K562 (cell line): ENCODE data around the gene ZCCHC17. TPM values are rescaled to one million over a fixed set of nuclear protein-coding genes. Genes with fewer than 3 reads are reported as not detected.

Experiments used
- ATAC-seq: fragments of 200-7000 bp; cut with Tn5 transposase; 3 replicates; pipeline ENCODE4 v1.9.1; 2020; ENCODE audit warnings: moderate library complexity
- BruUV-seq: library from RNA; stranded (reverse); fragments of 400-500 nt; replicated peaks from 2 replicates; lab custom pipeline; 2021; lab: Mats Ljungman, UMichigan
- CTCF ChIA-PET: fragments of 300-600 bp; formaldehyde crosslinking; extraction: SDS; loops from one replicate; lab custom pipeline; 2021; ENCODE audit warnings: low intra/inter-chr PET ratio; lab: Yijun Ruan, JAX
- POLR2A ChIA-PET: fragments of 300-600, 350-650 bp; sonication (Branson Sonifier 250); formaldehyde crosslinking; extraction: SDS; loops from one replicate; lab custom pipeline; 2021; ENCODE audit warnings: antibody characterized with exemption, inconsistent platforms; lab: Yijun Ruan, JAX
- DNase-seq, 4 experiments: peaks; one replicate each; pipeline versions ENCODE4 v3.0.0 to v3.0.0-alpha.2; 2011 to 2018; ENCODE audit warnings: low spot score in 3 of 4, mixed read lengths in 3 of 4; ENCODE audit errors: extremely low read depth in 1 of 4
- FAIRE-seq: peaks from 2 replicates; lab custom pipeline; 2011; peaks lifted over from hg19 to GRCh38; lab: Jason Lieb, UNC
- H2AFZ ChIP-seq: 2 replicates; pipeline ENCODE4 v1.6.0; 2011; ENCODE audit warnings: low read depth, low read length, control low read depth, inconsistent platforms
- H3K27ac ChIP-seq: fragments of 200-600 bp; 3 replicates; pipeline ENCODE4 v1.8.0; 2011; ENCODE audit warnings: low read depth, mild to moderate bottlenecking, control low read depth, inconsistent platforms, low read length, moderate library complexity, mixed read lengths; ENCODE audit errors: extremely low read depth
- H3K27me3 ChIP-seq, 2 experiments: fragments of 300-600 bp in 1 of 2; 2 replicates in 1 of 2; 3 replicates in 1 of 2; pipeline versions ENCODE4 v1.6.0 to v1.8.0; 2011; ENCODE audit warnings: inconsistent platforms in 2 of 2, low read length in 2 of 2, mild to moderate bottlenecking in 1 of 2, mixed read lengths in 1 of 2, moderate library complexity in 1 of 2; ENCODE audit not compliant: control insufficient read depth in 2 of 2, insufficient read depth in 2 of 2
- H3K36me3 ChIP-seq: fragments of 300-600 bp; 3 replicates; pipeline ENCODE4 v1.8.0; 2011; ENCODE audit warnings: mild to moderate bottlenecking, low read length, inconsistent platforms; ENCODE audit not compliant: control insufficient read depth, insufficient read depth
- H3K4me1 ChIP-seq, 2 experiments: fragments of 200-600 bp in 1 of 2; replicated peaks in 1 of 2; 2 replicates in 1 of 2; 3 replicates in 1 of 2; pipeline versions ENCODE4 v1.5.1 to v1.8.0; 2011; ENCODE audit warnings: inconsistent platforms in 2 of 2, low read length in 2 of 2, mild to moderate bottlenecking in 1 of 2, mixed read lengths in 1 of 2, moderate library complexity in 1 of 2; ENCODE audit not compliant: control insufficient read depth in 2 of 2, insufficient read depth in 2 of 2
- H3K4me2 ChIP-seq: 2 replicates; pipeline ENCODE4 v1.6.1; 2011; ENCODE audit warnings: low read length, control low read depth, inconsistent platforms, mixed read lengths; ENCODE audit not compliant: insufficient read depth
- H3K4me3 ChIP-seq: fragments of 200-600 bp; sonication (generic), shearing (Covaris generic); 2 replicates; pipeline ENCODE4 v1.5.1; 2016; ENCODE audit warnings: control low read depth, inconsistent platforms
- H3K79me2 ChIP-seq: fragments of 200-600 bp; 3 replicates; pipeline ENCODE4 v1.8.0; 2011; ENCODE audit warnings: low read length, inconsistent platforms; ENCODE audit not compliant: control insufficient read depth, insufficient read depth
- H3K9ac ChIP-seq, 2 experiments: 2 replicates each; pipeline versions ENCODE4 v1.6.0 to v1.6.1; 2011; ENCODE audit warnings: low read depth in 2 of 2, low read length in 2 of 2, control low read depth in 1 of 2, inconsistent platforms in 1 of 2, mild to moderate bottlenecking in 1 of 2, mixed read lengths in 1 of 2; ENCODE audit not compliant: insufficient read depth in 1 of 2
- H3K9me1 ChIP-seq: one replicate; pipeline ENCODE4 v1.6.0; 2011; ENCODE audit warnings: inconsistent platforms, mild to moderate bottlenecking, low read length, moderate library complexity; ENCODE audit not compliant: control insufficient read depth, insufficient read depth
- H3K9me3 ChIP-seq: replicated peaks from 2 replicates; pipeline ENCODE4 v1.5.1; 2011; ENCODE audit warnings: low read depth, low read length, inconsistent platforms; ENCODE audit not compliant: control insufficient read depth, insufficient read depth
- H4K20me1 ChIP-seq: replicated peaks from 2 replicates; pipeline ENCODE4 v1.6.1; 2011; ENCODE audit warnings: low read length, inconsistent platforms, mixed read lengths; ENCODE audit not compliant: control insufficient read depth, insufficient read depth
- CSDE1 ChIP-seq, 2 experiments: fragments of 450-650 bp; IDR thresholded peaks; 2 replicates each; pipeline ENCODE4 v1.6.1; 2016; ENCODE audit warnings: mild to moderate bottlenecking in 1 of 2
- GABPA ChIP-seq: fragments of 200-800 bp; sonication (Bioruptor generic); conservative IDR thresholded peaks from 2 replicates; pipeline ENCODE4 v1.6.1; 2016; ENCODE audit warnings: low read depth, missing genetic modification characterization, missing compliant biosample characterization
- MGA ChIP-seq: fragments of 450-650 bp; IDR thresholded peaks from 2 replicates; pipeline ENCODE4 v1.6.1; 2016; ENCODE audit warnings: mild to moderate bottlenecking, moderate library complexity
- NCOR1 ChIP-seq: fragments of 450-650 bp; IDR thresholded peaks from 2 replicates; pipeline ENCODE4 v1.6.1; 2016; ENCODE audit warnings: mild to moderate bottlenecking, moderate library complexity
- PBX2 ChIP-seq, 2 experiments: IDR thresholded peaks in 1 of 2; conservative IDR thresholded peaks in 1 of 2; 2 replicates each; pipeline ENCODE4 v1.6.1; 2016; ENCODE audit warnings: low read depth in 2 of 2, mild to moderate bottlenecking in 1 of 2, missing compliant biosample characterization in 1 of 2, missing genetic modification characterization in 1 of 2, moderate library complexity in 1 of 2
- SRF ChIP-seq, 2 experiments: fragments of 250-450, 450-650 bp in 1 of 2; sonication (Bioruptor Pico) in 1 of 2; sonication (generic) in 1 of 2; formaldehyde crosslinking; IDR thresholded peaks; 2 replicates each; pipeline versions ENCODE4 v1.5.0 to v1.5.1; 2020 to 2022; ENCODE audit warnings: mild to moderate bottlenecking in 1 of 2, missing genetic modification reagents in 1 of 2
- ZNF197 ChIP-seq: fragments of 200-800 bp; sonication (Bioruptor generic); IDR thresholded peaks from 2 replicates; pipeline ENCODE4 v1.6.1; 2016; ENCODE audit warnings: low read depth, missing genetic modification characterization, missing compliant biosample characterization
- ZNF695 ChIP-seq: fragments of 450-650 bp; formaldehyde crosslinking; IDR thresholded peaks from 2 replicates; pipeline ENCODE4 v1.4.0; 2020; ENCODE audit warnings: mild to moderate bottlenecking, moderate library complexity
- WGBS: fragments of 100-300 bp; shearing (Covaris generic); methylation state at CpG from one replicate; pipeline ENCODE4 v1.1.6; 2016; ENCODE audit warnings: low coverage, mixed read lengths; ENCODE audit not compliant: insufficient coverage; ENCODE audit errors: missing lambda C conversion rate; 5-methylcytosine and 5-hydroxymethylcytosine counted together
- in situ Hi-C: fragments of 300-500 bp; cut with MboI; formaldehyde crosslinking; loops from 4 replicates; pipeline ENCODE4 v1.15.0; 2018; ENCODE audit warnings: inconsistent platforms, mixed read lengths
- intact Hi-C: fragments of 100-400 bp; cut with micrococcal nuclease; formaldehyde crosslinking; loops from 2 replicates; pipeline ENCODE4 v1.14.2; 2022
- polyA plus RNA-seq, 8 experiments: library from polyadenylated mRNA; depleted of rRNA in 4 of 8; stranded (reverse) in 5 of 8; unstranded in 3 of 8; fragments of >200 nt; fragmentation: Nextera tagmentation in 2 of 8; fragmentation: Illumina TruSeq in 1 of 8; extraction: Ambion mirVana in 2 of 8; extraction: Trizol in 1 of 8; gene quantifications; 2 replicates each; pipeline versions ENCODE4 v1.2.1 to v1.2.3, GENCODE V29; 2011 to 2014; ENCODE audit warnings: inconsistent platforms in 1 of 8, missing spikeins in 1 of 8
- total RNA-seq, 7 experiments: library from RNA; depleted of rRNA in 6 of 7; stranded (reverse); fragments of >200 nt in 6 of 7; fragmentation: Illumina TruSeq in 2 of 7; extraction: Trizol in 2 of 7; gene quantifications; 2 replicates each; pipeline versions ENCODE4 v1.2.1 to v1.2.3, GENCODE V29; 2011 to 2021; ENCODE audit warnings: low replicate concordance in 1 of 7

ZCCHC17 gene
- total and polyA plus RNA-seq, 9 of the 15 experiments (the other 6 are each of a cell fraction or from before 2014, with no cell fraction given), result 46.9 to 150 (median 74.7) TPM

- Histone ChIP-seq H3K27me3 (no peaks in the 10 kb centered on the region), H3K4me2 (no peak overlapping the region), H3K4me3 (no peak overlapping the region), H3K79me2 (no peaks in the 10 kb centered on the region), H3K36me3 (peaks cover 39% of the 10 kb centered on the region), H3K27ac (no peak overlapping the region), H3K9me3 (no peaks in the 10 kb centered on the region), H3K9me1 (peaks cover 3% of the 10 kb centered on the region), H4K20me1 (no peaks in the 10 kb centered on the region), H3K4me1 (peaks cover 2 to 8% of the 10 kb centered on the region in 2 experiments; a peak in 3 of 5 replicates), H2AFZ (no peak overlapping the region), H3K9ac (no peak overlapping the region)
- no TSS peak for BruUV-seq
- FAIRE-seq, result no peak
- no peak for DNase-seq
- intact Hi-C loops (no loop called here), in situ Hi-C loops (no loop called here)
- POLR2A ChIA-PET, result interaction anchor here (0.6 to 1.1 kb wide), 2 partner anchors 9 to 77 kb away, joined by 3 read pairs; no protein-coding TSS in a partner anchor
- 81% methylated on average over 2 of the region's 2 CpGs for WGBS
- CTCF ChIA-PET, result no interaction called here
- ATAC-seq, result no peak
- no peak for TF ChIP-seq SRF (CRISPR knock-in tag; IDR thresholded peaks at IDR 0.05)
- no peak for TF ChIP-seq ZNF695 (CRISPR knock-in tag)
- TF ChIP-seq MGA, result no peak
- no peak for TF ChIP-seq CSDE1 (IDR thresholded peaks at IDR 0.05)
- TF ChIP-seq NCOR1, result no peak
- TF ChIP-seq ZNF197, result no peak
- no peak for TF ChIP-seq PBX2 (CRISPR knock-in tag; IDR thresholded peaks at IDR 0.05; ENCODE audit: low read depth)
- TF ChIP-seq PBX2 (tag; conservative IDR thresholded peaks at IDR 0.05; ENCODE audit: low read depth), result no peak
- TF ChIP-seq GABPA, result no peak
Observed at GRCh38 chr1:31356427-31356826, 59.6 kb downstream of the ZCCHC17 start.
